DMS 273 (cell line): ENCODE results near the gene SPDYE8.
"Not testable (repeated sequence)": the region's sequence is repeated elsewhere in the genome, so short reads cannot be mapped to it uniquely, and the experiment has no call there.

Source experiments
- DNase-seq: peaks from one replicate; lab custom pipeline; 2025; ENCODE audit not compliant: unreplicated experiment; lab: John Stamatoyannopoulos, UW

SPDYE8 gene

DNA sequence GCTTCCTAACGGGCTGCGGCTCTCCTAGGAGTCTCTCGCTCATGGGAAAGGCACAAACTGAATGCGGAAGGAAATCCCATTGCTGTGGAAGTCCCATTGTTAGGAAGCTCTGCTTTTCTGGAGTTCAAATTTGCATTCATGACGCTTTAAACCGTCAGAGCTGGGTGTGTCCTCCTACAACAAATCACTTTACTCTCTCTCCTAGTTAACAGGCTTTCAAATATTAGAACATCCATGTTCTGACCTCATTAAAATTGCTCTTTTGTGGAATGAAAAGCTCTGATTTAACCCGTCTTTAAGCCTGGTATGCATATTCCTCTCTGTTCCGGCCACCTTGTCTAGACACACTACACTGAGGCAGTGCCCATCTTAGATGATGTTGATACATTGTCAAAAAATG, at the start of gene SPDYE8:
SPDYE8 (minus strand) TSS at position 101 of the 400 bp plus-strand sequence. CDS start 1,800 bp downstream, outside the sequence.
- not testable (repeated sequence) for DNase-seq

DNA sequence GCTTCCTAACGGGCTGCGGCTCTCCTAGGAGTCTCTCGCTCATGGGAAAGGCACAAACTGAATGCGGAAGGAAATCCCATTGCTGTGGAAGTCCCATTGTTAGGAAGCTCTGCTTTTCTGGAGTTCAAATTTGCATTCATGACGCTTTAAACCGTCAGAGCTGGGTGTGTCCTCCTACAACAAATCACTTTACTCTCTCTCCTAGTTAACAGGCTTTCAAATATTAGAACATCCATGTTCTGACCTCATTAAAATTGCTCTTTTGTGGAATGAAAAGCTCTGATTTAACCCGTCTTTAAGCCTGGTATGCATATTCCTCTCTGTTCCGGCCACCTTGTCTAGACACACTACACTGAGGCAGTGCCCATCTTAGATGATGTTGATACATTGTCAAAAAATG, 28.2 kb upstream of the SPDYE8 start, which contains the start of gene SPDYE11:
SPDYE11 (minus strand) TSS at position 101 of the 400 bp plus-strand sequence. CDS start 1,800 bp downstream, outside the sequence.
- not testable (repeated sequence) for DNase-seq

DNA sequence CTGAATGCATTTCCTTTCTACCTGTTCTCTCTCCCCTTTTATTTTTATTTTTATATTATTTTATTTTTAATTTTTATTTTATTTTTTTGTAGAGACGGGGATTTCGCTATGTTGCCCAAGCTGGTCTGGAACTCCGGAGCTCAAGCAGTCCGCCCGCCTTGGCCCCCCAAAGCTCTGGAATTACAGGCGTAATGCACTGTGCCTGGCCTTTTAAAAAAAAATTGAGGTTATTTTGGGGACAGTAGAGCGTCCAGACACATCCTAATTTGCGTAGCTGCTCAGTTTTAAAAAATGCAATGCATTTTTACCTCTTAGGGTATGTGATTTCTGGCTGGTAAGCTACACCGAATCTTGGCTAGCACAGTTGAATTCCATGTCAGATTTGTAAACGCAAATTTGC, 23.1 kb downstream of the SPDYE8 start:
- DNase-seq = not testable (repeated sequence)

- DNase-seq = not testable (repeated sequence)
Observed at GRCh38 chr7:73005693-73006447, 23.7 kb downstream of the SPDYE8 start.

GRCh38 chr7:73005356-73005692, 24.2 kb downstream of the SPDYE8 start:
- not testable (repeated sequence) for DNase-seq

DNA sequence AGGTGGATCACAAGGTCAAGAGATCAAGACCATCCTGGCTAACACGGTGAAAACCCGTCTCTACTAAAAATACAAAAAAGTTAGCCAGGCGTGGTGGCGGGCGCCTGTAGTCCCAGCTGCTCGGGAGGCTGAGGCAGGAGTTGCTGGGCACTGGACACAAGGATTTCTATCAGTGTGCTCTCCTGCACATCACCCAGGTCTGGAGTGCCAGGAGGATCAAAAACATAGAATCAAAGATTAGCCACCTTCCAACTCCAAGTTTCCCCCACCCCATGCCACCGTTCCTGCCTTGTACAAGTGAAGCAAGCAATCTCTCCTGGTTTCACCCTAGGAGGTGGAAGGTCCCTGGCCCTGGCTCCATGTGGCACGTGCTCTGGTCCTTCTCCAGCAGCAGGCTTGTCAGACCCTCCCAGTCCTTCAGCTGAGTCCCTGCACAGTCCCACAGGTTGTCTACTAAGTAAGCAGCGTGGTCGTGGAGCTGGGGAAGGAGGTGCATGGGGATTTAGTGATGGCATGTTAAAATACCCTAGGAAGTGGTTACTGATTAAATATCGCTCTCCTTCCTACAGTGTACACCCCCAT, 31.6 kb downstream of the SPDYE8 start:
- not testable (repeated sequence) for DNase-seq

GRCh38 chr7:72997447-72997846, 32.1 kb downstream of the SPDYE8 start:
- DNase-seq = not testable (repeated sequence)

DNA sequence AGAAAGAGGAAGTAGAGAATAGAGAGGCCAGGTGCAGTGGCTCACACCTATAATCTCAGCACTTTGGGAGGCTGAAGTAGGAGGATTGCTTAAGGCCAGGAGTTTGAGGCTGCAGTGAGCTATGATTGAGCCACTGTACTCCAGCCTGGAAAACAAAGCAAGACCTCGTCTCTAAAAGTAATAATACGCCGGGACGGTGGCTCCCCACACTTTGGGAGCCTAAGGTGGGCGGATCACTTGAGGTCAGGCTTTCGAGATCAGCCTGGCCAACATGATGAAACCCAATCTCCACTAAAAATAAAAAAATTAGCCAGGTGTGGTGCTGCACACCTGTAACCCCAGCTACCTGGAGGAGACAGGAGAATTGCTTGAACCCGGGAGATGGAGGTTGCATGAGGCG, 34.1 kb downstream of the SPDYE8 start:
- DNase-seq = not testable (repeated sequence)

GRCh38 chr7:72990146-72990913, 39.2 kb downstream of the SPDYE8 start:
- not testable (repeated sequence) for DNase-seq

- not testable (repeated sequence) for DNase-seq
Observed at GRCh38 chr7:72982084-72982483, 47.5 kb downstream of the SPDYE8 start.

DNA sequence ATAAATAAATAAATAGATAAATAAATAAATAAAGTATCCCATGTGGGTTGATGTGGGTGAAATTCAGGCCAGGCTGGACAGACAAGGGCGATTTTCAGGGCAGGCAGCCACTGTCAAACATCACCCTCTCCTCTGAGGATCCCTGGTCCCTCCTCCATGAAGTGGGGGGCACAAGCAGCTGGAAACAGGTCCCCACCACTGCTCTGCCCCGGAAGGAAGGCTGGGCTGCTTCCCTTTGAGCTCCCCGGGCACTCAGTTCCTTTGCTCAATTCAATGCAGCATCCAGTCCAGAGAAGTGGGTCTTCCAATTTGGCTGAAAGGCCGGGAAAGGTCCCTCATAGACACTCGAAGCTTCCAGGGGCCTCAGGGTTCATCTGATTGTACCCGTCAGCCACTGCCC, 49.2 kb downstream of the SPDYE8 start:
- DNase-seq = not testable (repeated sequence)

DNA sequence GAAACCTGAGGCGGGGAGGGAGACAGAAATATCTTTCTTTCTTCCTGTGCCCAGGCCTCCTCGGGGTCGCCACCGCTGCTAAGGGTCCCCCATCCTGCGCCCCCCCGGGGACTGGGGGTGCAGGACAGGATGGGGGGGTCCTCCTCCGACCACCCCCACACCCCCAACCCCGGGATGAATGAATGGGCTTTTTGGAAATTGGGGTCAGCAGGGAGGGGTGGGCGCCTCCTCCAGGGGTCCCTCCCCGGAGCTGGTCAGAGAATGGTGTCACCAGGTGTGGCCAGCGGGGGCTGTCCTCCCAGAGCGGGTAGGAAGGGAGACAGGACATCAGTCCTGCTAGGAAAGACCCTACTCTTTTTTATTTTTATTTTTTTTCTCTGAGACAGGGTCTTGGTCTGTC, 53.1 kb downstream of the SPDYE8 start:
- not testable (repeated sequence) for DNase-seq

- not testable (repeated sequence) for DNase-seq
Observed at GRCh38 chr7:72975656-72976286, 53.8 kb downstream of the SPDYE8 start.

DNA sequence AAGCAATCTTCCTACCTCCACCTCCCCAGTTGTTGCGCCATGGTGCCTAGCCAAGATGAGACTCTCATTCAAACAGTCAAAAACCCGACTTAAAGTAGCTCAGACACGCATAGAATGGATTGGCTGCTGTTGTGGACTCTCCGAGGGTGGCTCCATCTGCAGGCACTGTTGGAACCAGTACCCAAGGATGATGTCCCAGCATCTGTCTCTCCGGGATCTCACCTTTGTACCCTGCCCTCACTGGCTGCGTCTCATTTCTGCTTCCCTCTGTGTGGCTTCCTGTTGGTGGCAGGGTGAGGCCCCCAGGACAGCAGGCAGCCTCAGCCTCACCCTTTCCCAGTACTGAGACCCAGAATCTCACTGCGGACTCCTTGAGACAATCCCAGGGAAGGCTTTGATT, 54.8 kb downstream of the SPDYE8 start:
- not testable (repeated sequence) for DNase-seq

GRCh38 chr7:72971505-72971904, 58.1 kb downstream of the SPDYE8 start:
- DNase-seq = not testable (repeated sequence)
